ENCODE measurements around the gene METTL1.
A peak's percentile ranks its signal among the peaks of the same experiment; 100 is the strongest.

Gene METTL1

DNA sequence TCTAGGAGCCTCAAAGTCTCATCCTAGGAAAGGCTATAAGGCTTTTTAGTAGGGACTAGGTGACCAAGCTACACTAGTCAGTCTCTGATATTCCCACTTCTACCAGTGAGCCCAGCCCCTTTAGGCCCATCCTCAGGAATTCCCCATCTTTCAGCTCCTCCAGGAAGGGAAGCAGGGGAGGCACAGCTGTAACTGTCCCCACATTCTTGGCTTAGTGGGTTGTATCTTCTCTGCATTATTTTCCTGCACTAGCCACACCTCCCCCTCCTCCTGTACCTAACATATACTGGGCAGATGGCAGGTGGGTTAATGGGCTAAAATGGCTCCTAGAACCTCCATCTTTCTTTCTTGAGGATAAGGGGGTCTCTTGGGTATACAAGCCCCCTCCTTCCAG, 4.6 kb downstream of the METTL1 start:
- peak overlapping the region; percentile 91 for H3K4me3 Mint-ChIP-seq
- H3K27me3 Mint-ChIP-seq = peaks cover 13% of the 10 kb centered on the region
- no peak overlapping the region for H3K27ac Mint-ChIP-seq

DNA sequence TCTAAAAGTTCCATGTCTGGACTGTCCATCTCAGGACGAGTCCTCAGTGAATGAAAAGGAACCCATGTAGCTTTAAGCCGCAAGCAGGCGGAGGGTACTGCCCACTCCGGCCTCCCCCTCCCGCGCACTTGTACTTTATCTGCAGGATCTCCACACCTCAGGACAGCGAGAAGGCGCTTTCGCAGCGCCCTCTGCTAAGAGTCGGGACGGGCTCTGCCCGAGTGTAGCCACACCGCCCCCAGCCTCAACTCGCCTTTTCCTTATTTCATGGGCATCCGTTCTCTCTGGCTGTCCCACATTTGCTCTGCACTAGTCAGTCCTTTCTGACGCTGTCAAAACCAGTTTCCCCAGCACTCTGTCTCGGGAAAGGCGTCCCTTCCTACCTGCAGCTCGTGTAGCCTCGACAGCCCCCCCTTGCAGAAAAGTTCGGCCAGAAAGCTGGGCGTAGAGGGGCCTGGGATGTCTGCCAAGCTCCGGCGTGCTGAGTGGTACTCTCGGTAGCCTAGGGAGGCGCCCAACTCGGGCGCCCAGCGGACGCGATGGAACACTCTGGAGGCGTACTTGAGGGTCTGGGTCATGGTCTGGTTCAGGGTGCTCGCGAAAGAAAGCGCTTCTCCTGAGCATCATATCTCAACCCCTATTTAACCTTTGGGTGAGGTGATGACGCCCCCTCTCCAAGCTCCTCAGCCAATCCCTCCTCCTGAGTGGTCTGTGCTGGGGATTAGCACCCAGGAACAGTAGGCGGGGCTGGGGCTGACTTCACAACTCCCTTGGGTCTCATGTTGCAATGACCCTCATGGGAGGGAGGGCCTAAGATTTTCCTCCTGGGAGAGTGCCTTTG, 5.2 kb downstream of the METTL1 start, which contains the start of gene CYP27B1:
Gene CYP27B1, minus strand, starts transcription at position 615 of the 841 bp plus-strand sequence. Its CDS starts 37 bp downstream, at position 578.
- peak; percentile 48 for DNase-seq
- peaks cover 57% of the 10 kb centered on the region for H3K4me1 Mint-ChIP-seq (ENCODE audit: low read depth)
- no peaks in the 10 kb centered on the region for H3K9me3 Mint-ChIP-seq
- peaks cover 13% of the 10 kb centered on the region for H3K27me3 Mint-ChIP-seq
- H3K27ac Mint-ChIP-seq = peak within 1 kb of the TSS; percentile 67
- H3K36me3 Mint-ChIP-seq (ENCODE audit: low read depth) = peaks cover 79% of the 10 kb centered on the region
- H3K4me3 Mint-ChIP-seq = peak within 1 kb of the TSS; percentile 91

More for the DNA sequence above, 4.6 kb downstream of the METTL1 start:
- DNase-seq = no peak
- Mint-ChIP-seq H3K9me3 (no peaks in the 10 kb centered on the region), H3K4me1 (ENCODE audit: low read depth) (peaks cover 58% of the 10 kb centered on the region), H3K36me3 (ENCODE audit: low read depth) (peaks cover 75% of the 10 kb centered on the region)

DNA sequence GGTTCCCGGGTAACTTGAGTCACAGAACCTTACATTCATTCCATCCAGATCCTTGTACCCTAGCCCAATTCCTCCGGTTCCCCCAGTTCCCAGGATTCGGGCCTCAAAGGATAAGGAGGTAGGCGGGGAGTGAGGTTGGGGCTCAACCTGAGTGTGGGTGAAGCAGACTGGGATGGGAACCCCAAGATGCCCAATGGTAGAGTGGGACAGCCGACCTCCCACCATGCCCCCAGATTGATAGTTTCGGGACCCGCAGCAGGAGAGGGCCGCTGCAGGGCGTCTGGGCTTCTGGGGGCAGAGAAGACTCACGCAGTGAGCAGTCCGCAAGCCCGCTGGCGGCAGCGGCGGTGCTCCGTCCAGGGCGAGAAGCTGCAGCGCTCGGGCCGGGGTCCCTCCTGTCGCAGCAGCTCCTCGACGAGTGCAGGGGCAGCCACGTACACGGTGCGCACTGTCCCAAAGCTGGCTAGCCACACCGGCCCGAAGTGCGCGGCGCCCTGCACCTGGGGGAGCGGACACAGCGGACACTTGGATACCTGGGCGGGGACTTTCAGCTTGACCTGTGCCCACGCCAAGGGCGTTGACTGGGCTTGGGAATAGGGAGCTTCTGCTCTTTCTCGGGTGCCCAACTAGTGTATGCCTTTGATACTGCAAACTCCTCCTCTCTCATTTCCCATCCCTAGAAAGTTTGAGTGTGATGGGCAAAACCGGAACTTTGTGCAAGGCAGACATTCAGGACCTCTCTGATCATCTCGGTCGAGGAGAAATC, 6.0 kb downstream of the METTL1 start:
- peaks cover 13% of the 10 kb centered on the region for H3K27me3 Mint-ChIP-seq
- H3K4me3 Mint-ChIP-seq = peak overlapping the region; percentile 91
- H3K27ac Mint-ChIP-seq = peak overlapping the region; percentile 67
- H3K4me1 Mint-ChIP-seq (ENCODE audit: low read depth) = peaks cover 51% of the 10 kb centered on the region
- H3K9me3 Mint-ChIP-seq = no peaks in the 10 kb centered on the region
- H3K36me3 Mint-ChIP-seq (ENCODE audit: low read depth) = peaks cover 79% of the 10 kb centered on the region
- DNase-seq = no peak

- peak overlapping the region; percentile 91 for H3K4me3 Mint-ChIP-seq
- H3K27ac Mint-ChIP-seq = peak overlapping the region; percentile 63
- peaks cover 79% of the 10 kb centered on the region for H3K36me3 Mint-ChIP-seq (ENCODE audit: low read depth)
Observed at GRCh38 chr12:57765003-57765697, 6.8 kb downstream of the METTL1 start.

GRCh38 chr12:57764662-57765002, 7.3 kb downstream of the METTL1 start:
- no peak for DNase-seq
- Mint-ChIP-seq H3K36me3 (ENCODE audit: low read depth) (peaks cover 79% of the 10 kb centered on the region), H3K27me3 (peaks cover 13% of the 10 kb centered on the region)

More at GRCh38 chr12:57765003-57765697, 6.8 kb downstream of the METTL1 start:
- Mint-ChIP-seq H3K9me3 (no peaks in the 10 kb centered on the region), H3K4me1 (ENCODE audit: low read depth) (peaks cover 50% of the 10 kb centered on the region), H3K27me3 (peaks cover 13% of the 10 kb centered on the region)
- peak; percentile 79 for DNase-seq

DNA sequence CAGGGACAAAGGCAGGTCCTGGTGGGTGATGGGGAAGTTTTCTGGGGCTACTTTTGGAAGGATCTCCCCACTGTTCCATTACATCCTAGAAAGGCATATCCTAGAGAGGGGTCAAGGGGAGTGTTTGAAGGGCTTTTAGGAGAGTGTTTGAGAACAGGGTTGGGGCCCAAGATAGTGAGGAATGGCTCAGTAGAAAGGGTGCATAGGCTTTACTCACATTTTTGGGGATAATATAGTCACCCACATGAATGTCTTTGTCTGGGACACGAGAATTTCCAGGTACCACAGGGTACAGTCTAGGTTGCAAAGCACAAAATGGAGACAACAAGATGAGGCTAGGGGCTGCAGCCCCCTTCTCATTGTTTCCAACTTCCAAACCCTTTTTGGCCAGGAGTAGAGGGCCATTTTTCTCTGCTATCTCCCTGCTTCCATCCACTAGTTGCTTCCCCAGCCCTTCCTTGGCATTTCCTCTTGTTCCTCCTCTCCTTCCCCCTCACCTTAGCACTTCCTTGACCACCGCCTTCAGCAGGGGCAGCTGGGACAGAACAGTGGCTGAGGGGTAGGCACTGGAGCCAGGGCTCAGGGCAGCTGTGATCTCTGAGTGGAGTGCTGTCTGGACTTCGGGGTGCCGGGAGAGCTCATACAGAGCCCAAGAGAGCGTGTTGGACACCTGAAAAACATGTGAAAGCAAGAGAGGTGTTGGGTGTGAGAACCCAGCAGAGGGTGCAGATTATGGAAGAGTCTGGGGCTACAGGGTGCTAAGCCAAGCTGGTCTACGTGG, 7.8 kb downstream of the METTL1 start:
- Mint-ChIP-seq H3K27ac (peak overlapping the region; percentile 63), H3K27me3 (peaks cover 13% of the 10 kb centered on the region), H3K9me3 (no peaks in the 10 kb centered on the region), H3K4me1 (ENCODE audit: low read depth) (peaks cover 56% of the 10 kb centered on the region), H3K36me3 (ENCODE audit: low read depth) (peaks cover 79% of the 10 kb centered on the region), H3K4me3 (peak overlapping the region; percentile 91)
- DNase-seq = no peak

More at GRCh38 chr12:57764662-57765002, 7.3 kb downstream of the METTL1 start:
- peak overlapping the region; percentile 63 for H3K27ac Mint-ChIP-seq
- H3K4me3 Mint-ChIP-seq = peak overlapping the region; percentile 91
- peaks cover 50% of the 10 kb centered on the region for H3K4me1 Mint-ChIP-seq (ENCODE audit: low read depth)
- no peaks in the 10 kb centered on the region for H3K9me3 Mint-ChIP-seq

DNA sequence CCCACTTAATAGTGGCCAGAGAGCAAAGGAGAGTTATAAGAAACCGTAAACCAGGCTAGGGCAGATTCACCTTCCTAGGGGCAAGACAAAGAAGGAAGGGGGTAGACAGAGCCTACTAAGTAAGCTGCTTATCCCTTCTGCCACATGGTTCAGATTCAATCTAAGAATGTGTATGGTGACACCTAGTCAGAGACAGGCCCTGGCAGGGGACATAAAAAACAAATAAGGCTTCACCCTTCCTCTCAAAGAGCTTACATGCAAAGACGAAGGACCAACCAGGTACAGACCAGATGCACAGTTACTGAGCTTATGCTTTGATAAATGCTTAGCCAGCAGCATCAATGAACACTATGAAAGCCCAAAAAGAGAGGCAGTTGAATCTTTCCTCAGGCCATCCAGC, 9.4 kb downstream of the METTL1 start:
- H3K9me3 Mint-ChIP-seq = no peaks in the 10 kb centered on the region
- H3K27me3 Mint-ChIP-seq = peaks cover 13% of the 10 kb centered on the region
- no peak overlapping the region for H3K27ac Mint-ChIP-seq
- peaks cover 60% of the 10 kb centered on the region for H3K4me1 Mint-ChIP-seq (ENCODE audit: low read depth)
- no peak for DNase-seq
- H3K36me3 Mint-ChIP-seq (ENCODE audit: low read depth) = peaks cover 78% of the 10 kb centered on the region
- H3K4me3 Mint-ChIP-seq = no peak overlapping the region

- H3K4me3 Mint-ChIP-seq = no peak overlapping the region
- no peak for DNase-seq
- H3K9me3 Mint-ChIP-seq = no peaks in the 10 kb centered on the region
- H3K27ac Mint-ChIP-seq = no peak overlapping the region
- peaks cover 83% of the 10 kb centered on the region for H3K36me3 Mint-ChIP-seq (ENCODE audit: low read depth)
- H3K27me3 Mint-ChIP-seq = peaks cover 8% of the 10 kb centered on the region
- H3K4me1 Mint-ChIP-seq (ENCODE audit: low read depth) = peaks cover 60% of the 10 kb centered on the region
Observed at GRCh38 chr12:57761391-57761998, 10.4 kb downstream of the METTL1 start.

GRCh38 chr12:57760347-57760982, 11.4 kb downstream of the METTL1 start:
- no peak for DNase-seq
- Mint-ChIP-seq H3K27ac (no peak overlapping the region), H3K4me3 (no peak overlapping the region), H3K36me3 (ENCODE audit: low read depth) (peaks cover 83% of the 10 kb centered on the region), H3K4me1 (ENCODE audit: low read depth) (peaks cover 56% of the 10 kb centered on the region), H3K9me3 (no peaks in the 10 kb centered on the region), H3K27me3 (peaks cover 4% of the 10 kb centered on the region)

GRCh38 chr12:57759360-57759980, 12.4 kb downstream of the METTL1 start:
- H3K4me1 Mint-ChIP-seq (ENCODE audit: low read depth) = peaks cover 52% of the 10 kb centered on the region
- H3K27me3 Mint-ChIP-seq = peaks cover 4% of the 10 kb centered on the region
- peak; percentile 47 for DNase-seq
- H3K27ac Mint-ChIP-seq = peak overlapping the region; percentile 66
- peaks cover 75% of the 10 kb centered on the region for H3K36me3 Mint-ChIP-seq (ENCODE audit: low read depth)
- H3K9me3 Mint-ChIP-seq = no peaks in the 10 kb centered on the region
- H3K4me3 Mint-ChIP-seq = no peak overlapping the region

DNA sequence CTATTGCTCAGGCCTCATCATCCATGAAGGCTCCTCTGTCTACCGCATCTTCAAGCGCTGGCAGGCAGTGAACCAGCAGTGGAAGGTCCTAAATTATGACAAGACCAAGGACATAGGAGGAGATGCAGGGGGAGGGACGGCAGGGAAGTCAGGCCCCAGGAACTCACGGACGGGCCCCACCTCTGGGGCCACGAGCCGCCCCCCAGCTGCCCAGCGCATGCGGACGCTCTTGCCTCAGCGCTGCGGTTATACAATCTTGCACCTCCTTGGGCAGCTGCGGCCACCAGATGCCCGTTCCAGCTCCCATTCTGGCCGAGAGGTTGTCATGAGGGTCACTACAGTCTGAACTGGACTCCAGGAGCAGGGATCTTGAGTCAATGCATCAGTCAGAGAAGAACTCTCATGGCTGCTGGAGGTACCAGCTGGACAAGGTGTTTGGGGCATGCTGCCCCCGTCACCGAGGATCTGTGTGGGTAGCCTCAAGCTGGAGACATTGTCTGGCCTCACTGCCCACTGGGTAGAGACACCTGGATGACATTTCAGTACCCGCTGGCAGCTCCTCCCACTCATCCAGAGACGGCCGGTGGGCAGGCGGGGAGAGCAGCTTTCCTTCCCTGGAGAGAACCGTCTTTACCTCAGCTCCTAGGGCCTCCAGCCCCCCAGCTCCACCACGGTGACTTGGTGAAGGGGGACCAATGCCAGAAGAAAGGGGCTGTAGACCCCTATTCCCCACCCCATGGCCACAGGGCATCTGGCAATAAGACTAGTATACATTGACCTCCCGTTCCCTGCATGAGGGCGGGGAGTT, 13.1 kb downstream of the METTL1 start:
- H3K36me3 Mint-ChIP-seq (ENCODE audit: low read depth) = peaks cover 67% of the 10 kb centered on the region
- H3K4me1 Mint-ChIP-seq (ENCODE audit: low read depth) = peaks cover 53% of the 10 kb centered on the region
- no peaks in the 10 kb centered on the region for H3K9me3 Mint-ChIP-seq
- no peak overlapping the region for H3K27ac Mint-ChIP-seq
- H3K27me3 Mint-ChIP-seq = peaks cover 3% of the 10 kb centered on the region
- DNase-seq = no peak
- H3K4me3 Mint-ChIP-seq = no peak overlapping the region

- Mint-ChIP-seq H3K27me3 (no peaks in the 10 kb centered on the region), H3K4me3 (no peak overlapping the region), H3K4me1 (ENCODE audit: low read depth) (peaks cover 52% of the 10 kb centered on the region), H3K9me3 (no peaks in the 10 kb centered on the region), H3K36me3 (ENCODE audit: low read depth) (peaks cover 58% of the 10 kb centered on the region), H3K27ac (no peak overlapping the region)
- no peak for DNase-seq
Observed at GRCh38 chr12:57757771-57758170, 14.1 kb downstream of the METTL1 start.
